ENCODE results near the gene CEP20. TPM values are rescaled to one million over a fixed set of nuclear protein-coding genes. Genes with fewer than 3 reads are reported as not detected.

CEP20 gene
- total RNA-seq, 1 experiment from 2014 or later: 37.0 TPM

- peak; percentile 30 for DNase-seq
- peaks cover 24% of the 10 kb centered on the region; the same call in 1 of the 2 replicates for H3K79me2 ChIP-seq (ENCODE audit: low read length)
- POLR2A ChIA-PET (ENCODE audit: unreplicated experiment): no interaction called here
Measured at GRCh38 chr16:15876503-15876902, 11.9 kb downstream of the CEP20 start.

DNA sequence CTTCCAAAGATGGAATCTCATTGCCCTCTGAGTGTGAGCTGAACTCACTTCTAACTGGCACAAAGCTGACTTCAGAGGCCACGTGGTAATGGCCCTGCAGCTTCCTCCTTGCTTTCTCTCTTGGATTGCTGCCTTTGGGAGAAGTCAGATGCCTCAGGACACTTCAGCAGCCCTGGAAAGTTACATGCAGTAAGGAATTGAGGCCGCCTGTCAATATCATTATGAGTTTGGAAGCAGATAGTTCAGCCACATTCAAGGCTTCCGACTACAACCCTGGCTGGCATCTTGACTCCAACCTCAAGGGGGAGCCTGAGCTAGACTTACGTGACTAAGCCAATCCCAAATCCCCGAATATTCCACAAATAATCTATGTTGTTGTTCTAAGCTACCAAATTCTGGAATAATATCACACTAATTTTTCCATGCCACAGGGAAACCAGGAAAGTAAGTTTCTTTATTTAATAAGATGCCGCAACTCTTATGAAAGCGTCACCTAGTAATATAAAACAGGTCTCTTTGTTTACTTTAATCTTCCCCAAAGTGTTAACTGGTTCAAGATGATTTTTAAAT lies 13.6 kb downstream of the CEP20 start:
- no peaks in the 10 kb centered on the region for H3K9me2 ChIP-seq (replicated peaks; ENCODE audit: low read length)
- peaks cover 3% of the 10 kb centered on the region for H3F3A ChIP-seq (ENCODE audit: low read length, unreplicated experiment)
- intact Hi-C loops (cut with micrococcal nuclease): loop anchor here (1.0 to 10.0 kb wide), 4 partner anchors 71 to 252 kb away; no protein-coding TSS in a partner anchor
- H2AFZ ChIP-seq (ENCODE audit: low read length): no peak overlapping the region
- ChIA-PET CTCF (interaction anchor here (0.6 to 0.9 kb wide), 2 partner anchors 84 to 130 kb away, joined by 3 to 5 read pairs; no protein-coding TSS in a partner anchor), POLR2A (ENCODE audit: unreplicated experiment) (no interaction called here)
- DNase-seq: peak; percentile 62
- TF ChIP-seq CTCF (conservative IDR thresholded peaks at IDR 0.05; ENCODE audit: low read depth, low read length) (peak; percentile 80), EZH2phosphoT487 (IDR thresholded peaks at IDR 0.05; ENCODE audit: borderline replicate concordance, low read length) (no peak), EZH2 (IDR thresholded peaks at IDR 0.05; ENCODE audit: low read length, unreplicated experiment) (no peak)
- H4K20me1 ChIP-seq (ENCODE audit: low read length): no peaks in the 10 kb centered on the region
- H3K27me3 ChIP-seq (ENCODE audit: low read length): no peaks in the 10 kb centered on the region
- H3K9ac ChIP-seq (ENCODE audit: low read length): no peak overlapping the region
- H3K4me2 ChIP-seq (ENCODE audit: low read length): no peak overlapping the region
- peak; percentile 58 for ATAC-seq
- no peaks in the 10 kb centered on the region for H3K9me3 ChIP-seq (ENCODE audit: low read length)
- H3K4me3 ChIP-seq (ENCODE audit: low read length): no peak overlapping the region
- H3K4me1 ChIP-seq (ENCODE audit: insufficient read depth, low read length): peaks cover 15% of the 10 kb centered on the region
- H3K79me2 ChIP-seq (ENCODE audit: low read length): peaks cover 14% of the 10 kb centered on the region; the same call in 1 of the 2 replicates
- H3K27ac ChIP-seq (ENCODE audit: low read length): no peak overlapping the region
- no TSS peak for BruUV-seq (replicated peaks)
- H3K36me3 ChIP-seq (ENCODE audit: low read depth, low read length): peaks cover 20% of the 10 kb centered on the region; the same call in 1 of the 2 replicates

More at GRCh38 chr16:15876503-15876902, 11.9 kb downstream of the CEP20 start:
- Histone ChIP-seq H3K36me3 (ENCODE audit: low read depth, low read length) (peaks cover 13% of the 10 kb centered on the region; the same call in 1 of the 2 replicates), H3K4me1 (ENCODE audit: insufficient read depth, low read length) (peaks cover 29% of the 10 kb centered on the region), H3K9me2 (replicated peaks; ENCODE audit: low read length) (no peaks in the 10 kb centered on the region), H4K20me1 (ENCODE audit: low read length) (no peaks in the 10 kb centered on the region), H3K27me3 (ENCODE audit: low read length) (no peaks in the 10 kb centered on the region), H2AFZ (ENCODE audit: low read length) (no peak overlapping the region), H3F3A (ENCODE audit: low read length, unreplicated experiment) (peaks cover 11% of the 10 kb centered on the region), H3K4me2 (ENCODE audit: low read length) (no peak overlapping the region), H3K9me3 (ENCODE audit: low read length) (no peaks in the 10 kb centered on the region), H3K27ac (ENCODE audit: low read length) (no peak overlapping the region), H3K9ac (ENCODE audit: low read length) (no peak overlapping the region), H3K4me3 (ENCODE audit: low read length) (no peak overlapping the region)
- BruUV-seq (replicated peaks): no TSS peak
- CTCF ChIA-PET: no interaction called here
- no peak for TF ChIP-seq CTCF (conservative IDR thresholded peaks at IDR 0.05; ENCODE audit: low read depth, low read length)
- TF ChIP-seq EZH2 (IDR thresholded peaks at IDR 0.05; ENCODE audit: low read length, unreplicated experiment): no peak
- TF ChIP-seq EZH2phosphoT487 (IDR thresholded peaks at IDR 0.05; ENCODE audit: borderline replicate concordance, low read length): no peak
- intact Hi-C loops (cut with micrococcal nuclease): loop anchor here (5.0 to 10.0 kb wide), 2 partner anchors 138 to 171 kb away; no protein-coding TSS in a partner anchor
- ATAC-seq: 0 out of 2 replicates have a peak, but pooled peaks have one; percentile 16

DNA sequence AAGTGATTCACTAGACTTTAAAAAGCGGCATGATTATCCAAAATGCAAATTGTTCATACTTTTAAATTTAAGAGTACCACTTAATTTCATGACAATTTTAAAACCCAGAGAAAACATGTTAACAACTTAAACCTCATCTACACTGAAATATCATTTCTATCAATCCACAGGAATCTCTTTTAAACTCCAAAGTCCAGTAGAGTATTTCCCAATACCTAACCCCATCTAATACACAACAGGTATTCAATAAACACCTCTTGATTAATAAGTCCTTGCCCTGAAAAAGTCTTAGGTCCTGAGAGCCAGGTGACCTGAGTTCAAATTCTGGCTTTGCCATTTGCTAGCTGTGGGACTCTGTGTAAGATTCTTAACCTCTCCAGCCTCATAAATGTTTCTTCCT lies 14.7 kb downstream of the CEP20 start:
- no peak overlapping the region for H3K4me3 ChIP-seq (ENCODE audit: low read length)
- no peaks in the 10 kb centered on the region for H3K27me3 ChIP-seq (ENCODE audit: low read length)
- H3K4me2 ChIP-seq (ENCODE audit: low read length): no peak overlapping the region
- H3K36me3 ChIP-seq (ENCODE audit: low read depth, low read length): peaks cover 24% of the 10 kb centered on the region; the same call in 1 of the 2 replicates
- H3K9me3 ChIP-seq (ENCODE audit: low read length): no peaks in the 10 kb centered on the region
- ATAC-seq: no peak
- peaks cover 6% of the 10 kb centered on the region for H3K4me1 ChIP-seq (ENCODE audit: insufficient read depth, low read length)
- H2AFZ ChIP-seq (ENCODE audit: low read length): no peak overlapping the region
- DNase-seq: no peak
- intact Hi-C loops (cut with micrococcal nuclease): loop anchor here (10.0 kb wide), 1 partner anchor 141 kb away; no protein-coding TSS in a partner anchor
- TF ChIP-seq EZH2 (IDR thresholded peaks at IDR 0.05; ENCODE audit: low read length, unreplicated experiment) (no peak), EZH2phosphoT487 (IDR thresholded peaks at IDR 0.05; ENCODE audit: borderline replicate concordance, low read length) (no peak)
- H3F3A ChIP-seq (ENCODE audit: low read length, unreplicated experiment): no peaks in the 10 kb centered on the region
- POLR2A ChIA-PET (ENCODE audit: unreplicated experiment): no interaction called here
- no peak overlapping the region for H3K27ac ChIP-seq (ENCODE audit: low read length)
- H4K20me1 ChIP-seq (ENCODE audit: low read length): no peaks in the 10 kb centered on the region
- H3K9me2 ChIP-seq (replicated peaks; ENCODE audit: low read length): no peaks in the 10 kb centered on the region
- CTCF ChIA-PET: no interaction called here
- peaks cover 9% of the 10 kb centered on the region; the same call in 1 of the 2 replicates for H3K79me2 ChIP-seq (ENCODE audit: low read length)
- no peak overlapping the region for H3K9ac ChIP-seq (ENCODE audit: low read length)
- BruUV-seq (replicated peaks): no TSS peak
